Measurements from ENCODE around the gene CLTC. TPM values are rescaled to one million over a fixed set of nuclear protein-coding genes. Genes with fewer than 3 reads are reported as not detected.

The CLTC gene
- total RNA-seq, 2 experiments from 2014 or later, result 123 to 227 TPM

DNA sequence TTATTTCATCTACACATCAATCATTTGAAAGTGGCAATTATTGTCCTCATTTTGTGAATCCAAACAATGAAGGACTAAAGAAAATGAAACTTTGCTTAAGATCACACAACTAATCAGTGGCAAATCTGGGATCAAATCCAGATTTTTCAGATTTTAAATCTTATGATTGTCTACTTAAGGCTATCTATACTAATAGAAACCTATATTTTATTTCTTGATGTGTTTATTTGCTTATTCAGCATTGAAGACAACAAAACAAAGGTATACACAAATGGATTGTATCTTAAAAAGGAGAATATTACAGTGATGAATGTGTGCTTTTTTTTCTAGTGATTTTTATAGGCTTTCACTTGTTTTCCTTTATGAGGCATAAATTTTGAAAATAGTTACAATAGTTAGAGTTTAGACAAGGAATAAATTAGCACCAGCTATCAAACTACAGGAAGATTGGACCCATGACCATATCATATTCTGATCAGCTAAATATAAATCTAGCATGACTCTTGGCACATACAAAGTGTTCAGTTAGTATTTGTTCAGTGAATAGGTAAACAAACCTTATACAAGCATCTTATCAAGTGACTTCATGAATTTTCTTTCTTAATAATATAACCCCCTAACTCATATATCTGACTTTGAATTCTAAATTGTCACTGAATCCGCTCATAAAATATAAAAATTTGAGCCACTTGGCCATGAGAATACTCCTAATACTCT is 108.3 kb downstream of the CLTC start:
- no TSS peak for BruUV-seq (replicated peaks)
- Histone ChIP-seq H3K4me1 (ENCODE audit: insufficient read depth, low read length, poor library complexity, severe bottlenecking) (no peaks in the 10 kb centered on the region), H3K79me2 (ENCODE audit: insufficient read depth, low read depth, low read length) (peaks cover 17% of the 10 kb centered on the region; the same call in 1 of the 2 replicates), H4K20me1 (ENCODE audit: insufficient read depth, low read length) (peaks cover 5% of the 10 kb centered on the region; the same call in 1 of the 2 replicates), H2AFZ (ENCODE audit: low read length) (no peak overlapping the region), H3K9me2 (ENCODE audit: insufficient read depth, low read length) (no peaks in the 10 kb centered on the region), H3K9me3 (ENCODE audit: low read length) (no peaks in the 10 kb centered on the region), H3K36me3 (ENCODE audit: insufficient read depth, low read length) (no peaks in the 10 kb centered on the region), H3K4me3 (ENCODE audit: low read depth, low read length, poor library complexity, severe bottlenecking) (no peak overlapping the region), H3K4me2 (ENCODE audit: low read length) (no peak overlapping the region), H3K27ac (ENCODE audit: low read depth, low read length, poor library complexity, severe bottlenecking) (no peak overlapping the region)
- ChIA-PET CTCF (ENCODE audit: unreplicated experiment) (no interaction called here), POLR2A (interaction anchor here (0.7 kb wide), 1 partner anchor 491 kb away, joined by 3 read pairs; no protein-coding TSS in a partner anchor)
- TF ChIP-seq CTCF (conservative IDR thresholded peaks at IDR 0.05; ENCODE audit: low read length) (no peak), EZH2phosphoT487 (IDR thresholded peaks at IDR 0.05; ENCODE audit: borderline replicate concordance, low read depth, low read length) (no peak)
- intact Hi-C loops (cut with micrococcal nuclease; ENCODE audit: unreplicated experiment), result no loop called here
- no peak for DNase-seq (ENCODE audit: low spot score)

DNA sequence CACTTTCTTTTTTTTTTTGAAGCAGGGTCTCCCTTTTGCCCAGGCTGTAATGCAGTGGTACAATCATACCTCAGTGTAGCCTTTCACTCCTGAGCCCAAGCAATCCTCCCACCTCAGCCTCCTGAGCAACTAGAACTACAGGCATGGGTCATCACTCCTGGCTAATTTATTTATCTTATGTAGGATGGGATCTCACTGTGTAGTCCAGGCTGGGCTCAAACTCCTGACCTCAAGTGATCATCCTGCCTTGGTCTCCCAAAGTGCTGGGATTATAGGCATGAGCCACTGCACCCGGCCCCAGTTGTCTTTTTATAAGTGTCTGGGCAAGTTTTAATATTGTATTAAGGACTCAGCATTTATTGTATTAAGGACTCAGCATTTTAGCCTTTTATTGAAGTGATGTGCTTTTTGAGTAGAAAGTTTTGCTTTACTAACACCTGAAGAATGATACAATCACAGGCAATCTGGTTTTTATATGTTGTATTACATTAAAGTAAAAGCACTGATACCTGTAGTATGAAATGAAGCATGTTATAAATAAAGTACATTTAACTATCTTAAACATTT is 110.7 kb downstream of the CLTC start:
- ChIA-PET POLR2A (no interaction called here), CTCF (ENCODE audit: unreplicated experiment) (no interaction called here)
- Histone ChIP-seq H3K9me2 (ENCODE audit: insufficient read depth, low read length) (no peaks in the 10 kb centered on the region), H2AFZ (ENCODE audit: low read length) (no peak overlapping the region), H3K36me3 (ENCODE audit: insufficient read depth, low read length) (peaks cover under 1% of the 10 kb centered on the region; the same call in 1 of the 2 replicates), H3K27ac (ENCODE audit: low read depth, low read length, poor library complexity, severe bottlenecking) (no peak overlapping the region), H3K4me3 (ENCODE audit: low read depth, low read length, poor library complexity, severe bottlenecking) (no peak overlapping the region), H4K20me1 (ENCODE audit: insufficient read depth, low read length) (peaks cover 5% of the 10 kb centered on the region; the same call in 1 of the 2 replicates), H3K79me2 (ENCODE audit: insufficient read depth, low read depth, low read length) (peaks cover 17% of the 10 kb centered on the region; the same call in 1 of the 2 replicates), H3K4me2 (ENCODE audit: low read length) (no peak overlapping the region), H3K9me3 (ENCODE audit: low read length) (no peaks in the 10 kb centered on the region), H3K4me1 (ENCODE audit: insufficient read depth, low read length, poor library complexity, severe bottlenecking) (no peaks in the 10 kb centered on the region)
- intact Hi-C loops (cut with micrococcal nuclease; ENCODE audit: unreplicated experiment), result no loop called here
- BruUV-seq (replicated peaks), result no TSS peak
- no peak for TF ChIP-seq EZH2phosphoT487 (IDR thresholded peaks at IDR 0.05; ENCODE audit: borderline replicate concordance, low read depth, low read length)
- no peak for TF ChIP-seq CTCF (conservative IDR thresholded peaks at IDR 0.05; ENCODE audit: low read length)
- no peak for DNase-seq (ENCODE audit: low spot score)

DNA sequence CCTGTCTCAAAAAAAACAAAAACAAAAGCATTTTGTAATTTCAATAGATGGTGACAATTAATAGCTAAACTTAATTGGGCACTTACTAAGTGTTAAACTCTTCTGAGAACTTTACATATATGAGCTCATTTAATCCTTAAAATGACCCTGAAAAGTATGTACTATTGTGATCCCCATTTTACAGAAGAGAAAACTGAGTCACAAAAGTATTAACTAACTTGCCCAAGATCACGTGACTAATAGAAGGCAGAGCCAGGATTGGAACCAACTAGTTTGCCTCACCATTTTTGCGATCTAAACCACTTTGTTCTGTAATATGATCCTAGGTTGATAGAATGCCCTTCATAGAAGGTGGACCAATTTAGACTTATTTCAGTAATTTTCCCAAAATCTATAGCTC is 114.0 kb downstream of the CLTC start:
- no peak overlapping the region for H2AFZ ChIP-seq (ENCODE audit: low read length)
- H3K36me3 ChIP-seq (ENCODE audit: insufficient read depth, low read length), result peaks cover 14% of the 10 kb centered on the region
- DNase-seq (ENCODE audit: low spot score), result no peak
- H3K79me2 ChIP-seq (ENCODE audit: insufficient read depth, low read depth, low read length), result no peaks in the 10 kb centered on the region; the same call in 1 of the 2 replicates
- H3K4me3 ChIP-seq (ENCODE audit: low read depth, low read length, poor library complexity, severe bottlenecking), result no peak overlapping the region
- ChIA-PET POLR2A (interaction anchor here (0.6 to 0.9 kb wide), 3 partner anchors 15 to 159 kb away, joined by 3 to 4 read pairs (median 3); partner anchors contain the start of genes RPS6KB1, TUBD1 and VMP1), CTCF (ENCODE audit: unreplicated experiment) (no interaction called here)
- no peak overlapping the region for H3K27ac ChIP-seq (ENCODE audit: low read depth, low read length, poor library complexity, severe bottlenecking)
- intact Hi-C loops (cut with micrococcal nuclease; ENCODE audit: unreplicated experiment), result no loop called here
- TF ChIP-seq EZH2phosphoT487 (IDR thresholded peaks at IDR 0.05; ENCODE audit: borderline replicate concordance, low read depth, low read length) (no peak), CTCF (conservative IDR thresholded peaks at IDR 0.05; ENCODE audit: low read length) (no peak)
- no TSS peak for BruUV-seq (replicated peaks)
- no peaks in the 10 kb centered on the region for H4K20me1 ChIP-seq (ENCODE audit: insufficient read depth, low read length)
- no peaks in the 10 kb centered on the region for H3K4me1 ChIP-seq (ENCODE audit: insufficient read depth, low read length, poor library complexity, severe bottlenecking)
- no peak overlapping the region for H3K4me2 ChIP-seq (ENCODE audit: low read length)
- H3K9me2 ChIP-seq (ENCODE audit: insufficient read depth, low read length), result no peaks in the 10 kb centered on the region
- no peaks in the 10 kb centered on the region for H3K9me3 ChIP-seq (ENCODE audit: low read length)
